ELR (cell line): ENCODE results near the gene HDHD3.

Experiments
- DNase-seq: peaks from one replicate; pipeline ENCODE4 v3.0.0-alpha.2; 2015; ENCODE audit warnings: low read depth

The HDHD3 gene

GRCh38 chr9:113328045-113328782 is 48.6 kb downstream of the HDHD3 start:
- no peak for DNase-seq

- DNase-seq: no peak
Measured at GRCh38 chr9:113326230-113326629, 50.6 kb downstream of the HDHD3 start.
